Neural crest cell (in vitro differentiated cells): ENCODE results near the gene KCNMA1. TPM values are rescaled to one million over a fixed set of nuclear protein-coding genes. Genes with fewer than 3 reads are reported as not detected.

Experiments
- DNase-seq: peaks from one replicate; pipeline ENCODE4 v3.0.0; 2021; ENCODE audit warnings: low read depth, mixed read lengths, low spot score
- H3K27ac Mint-ChIP-seq: one replicate; pipeline ENCODE4 v1.8.0; 2021; ENCODE audit warnings: mild to moderate bottlenecking, mixed read lengths; ENCODE audit not compliant: unreplicated experiment
- H3K27me3 Mint-ChIP-seq: 2 replicates; pipeline ENCODE4 v1.8.0; 2021; ENCODE audit warnings: low read depth, mild to moderate bottlenecking, mixed read lengths
- H3K36me3 Mint-ChIP-seq: 2 replicates; pipeline ENCODE4 v1.8.0; 2021; ENCODE audit warnings: low read depth, mild to moderate bottlenecking, mixed read lengths
- H3K4me1 Mint-ChIP-seq: 2 replicates; pipeline ENCODE4 v1.8.0; 2021; ENCODE audit warnings: mixed read lengths
- H3K4me3 Mint-ChIP-seq: one replicate; pipeline ENCODE4 v1.8.0; 2021; ENCODE audit warnings: mild to moderate bottlenecking, mixed read lengths
- H3K9me3 Mint-ChIP-seq: 2 replicates; pipeline ENCODE4 v1.8.0; 2021; ENCODE audit warnings: mixed read lengths
- total RNA-seq: library from RNA; stranded (reverse); gene quantifications from 2 replicates; pipeline ENCODE4 v1.2.1, GENCODE V29; 2021
- TF ChIP-seq, protein P1 (sequence below): fragments of 200-600 bp; sonication (generic); conservative IDR thresholded peaks from 2 replicates; pipeline ENCODE4 v1.5.0; 2021; ENCODE audit warnings: antibody characterized with exemption, mild to moderate bottlenecking

KCNMA1 gene
- total RNA-seq, 1 donor from 2014 or later, result 1.7 TPM

DNA sequence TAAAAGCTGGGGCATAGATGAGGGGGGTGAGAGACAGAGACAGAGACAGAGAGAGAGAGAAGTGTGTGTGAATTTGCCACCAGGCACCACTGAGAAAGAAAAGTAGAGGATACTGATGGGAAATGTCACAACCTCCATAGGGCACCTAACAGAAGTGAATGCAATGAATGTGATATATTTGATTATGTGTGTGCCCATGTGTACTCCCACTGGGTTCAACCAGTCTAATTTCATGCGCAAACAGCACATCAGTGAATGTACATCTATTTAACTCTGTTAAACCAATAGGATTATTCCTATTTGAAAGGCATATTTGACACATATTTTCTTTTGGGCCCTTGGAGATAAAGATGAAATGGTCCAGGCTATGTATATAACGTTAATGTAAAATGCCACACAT is 241.3 kb downstream of the KCNMA1 start:
- Mint-ChIP-seq H3K36me3 (no peaks in the 10 kb centered on the region), H3K27ac (no peak overlapping the region), H3K27me3 (peaks cover 10% of the 10 kb centered on the region), H3K4me1 (peaks cover 4% of the 10 kb centered on the region), H3K9me3 (no peaks in the 10 kb centered on the region), H3K4me3 (no peak overlapping the region)
- DNase-seq, result no peak
- TF ChIP-seq, protein P1, sequence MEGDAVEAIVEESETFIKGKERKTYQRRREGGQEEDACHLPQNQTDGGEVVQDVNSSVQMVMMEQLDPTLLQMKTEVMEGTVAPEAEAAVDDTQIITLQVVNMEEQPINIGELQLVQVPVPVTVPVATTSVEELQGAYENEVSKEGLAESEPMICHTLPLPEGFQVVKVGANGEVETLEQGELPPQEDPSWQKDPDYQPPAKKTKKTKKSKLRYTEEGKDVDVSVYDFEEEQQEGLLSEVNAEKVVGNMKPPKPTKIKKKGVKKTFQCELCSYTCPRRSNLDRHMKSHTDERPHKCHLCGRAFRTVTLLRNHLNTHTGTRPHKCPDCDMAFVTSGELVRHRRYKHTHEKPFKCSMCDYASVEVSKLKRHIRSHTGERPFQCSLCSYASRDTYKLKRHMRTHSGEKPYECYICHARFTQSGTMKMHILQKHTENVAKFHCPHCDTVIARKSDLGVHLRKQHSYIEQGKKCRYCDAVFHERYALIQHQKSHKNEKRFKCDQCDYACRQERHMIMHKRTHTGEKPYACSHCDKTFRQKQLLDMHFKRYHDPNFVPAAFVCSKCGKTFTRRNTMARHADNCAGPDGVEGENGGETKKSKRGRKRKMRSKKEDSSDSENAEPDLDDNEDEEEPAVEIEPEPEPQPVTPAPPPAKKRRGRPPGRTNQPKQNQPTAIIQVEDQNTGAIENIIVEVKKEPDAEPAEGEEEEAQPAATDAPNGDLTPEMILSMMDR, result no peak

DNA sequence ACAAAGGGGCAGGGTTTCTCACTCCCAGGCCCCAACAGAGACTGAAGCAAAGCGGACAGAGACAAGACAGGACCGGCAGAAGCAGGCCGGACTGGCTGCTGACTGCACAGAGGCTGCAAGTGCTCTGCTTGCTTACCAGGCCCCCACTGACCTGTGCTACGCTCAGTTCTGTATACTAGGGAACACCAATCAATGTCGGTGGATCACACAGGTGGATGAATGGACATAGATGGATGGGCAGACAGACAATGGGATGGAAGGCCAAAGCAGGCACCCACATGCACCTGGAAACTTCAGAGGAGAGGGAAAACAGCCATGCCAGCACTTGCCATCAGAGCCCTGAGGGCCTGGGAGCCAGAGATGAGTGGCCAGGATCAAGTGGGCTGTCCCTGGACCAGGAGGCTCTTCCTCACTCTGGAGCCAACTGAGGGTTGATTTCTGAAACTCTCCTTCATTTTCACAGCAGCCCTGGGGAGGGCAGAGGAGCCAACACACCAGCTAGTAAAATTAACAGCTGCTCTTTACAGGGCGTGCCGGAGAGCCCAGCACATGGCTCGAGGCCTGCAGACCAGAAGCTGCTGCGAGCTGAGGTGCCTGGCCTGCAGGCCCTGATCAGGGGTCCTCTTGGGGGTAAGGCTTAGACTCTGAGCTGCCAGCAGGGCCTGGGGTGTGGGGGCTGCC is 243.6 kb downstream of the KCNMA1 start:
- no peaks in the 10 kb centered on the region for H3K9me3 Mint-ChIP-seq
- H3K4me3 Mint-ChIP-seq, result no peak overlapping the region
- no peak overlapping the region for H3K27ac Mint-ChIP-seq
- no peaks in the 10 kb centered on the region for H3K4me1 Mint-ChIP-seq
- no peaks in the 10 kb centered on the region for H3K36me3 Mint-ChIP-seq
- peaks cover 10% of the 10 kb centered on the region for H3K27me3 Mint-ChIP-seq
- DNase-seq, result no peak
- TF ChIP-seq, protein P1, result no peak

DNA sequence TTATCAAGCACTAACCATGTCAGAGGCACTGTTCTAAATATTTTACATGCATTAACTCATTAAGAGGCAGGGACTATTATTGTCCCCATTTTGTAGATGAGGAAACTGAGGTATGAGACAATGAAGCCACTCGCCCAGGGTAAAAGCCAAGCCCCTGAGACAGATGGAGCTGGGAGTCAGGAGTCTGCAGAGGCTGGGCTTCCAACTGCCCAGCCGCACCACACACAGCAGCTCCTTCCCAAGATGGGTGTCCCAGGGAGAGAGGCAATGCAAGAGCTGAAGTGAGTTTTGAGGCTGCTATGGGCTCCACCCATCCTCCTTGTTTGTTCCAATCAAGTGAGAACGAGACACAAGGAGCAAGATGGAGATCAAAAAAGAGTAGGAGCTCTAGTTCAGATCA is 244.2 kb downstream of the KCNMA1 start:
- Mint-ChIP-seq H3K36me3 (no peaks in the 10 kb centered on the region), H3K4me3 (no peak overlapping the region)
- TF ChIP-seq, protein P1, result no peak

DNA sequence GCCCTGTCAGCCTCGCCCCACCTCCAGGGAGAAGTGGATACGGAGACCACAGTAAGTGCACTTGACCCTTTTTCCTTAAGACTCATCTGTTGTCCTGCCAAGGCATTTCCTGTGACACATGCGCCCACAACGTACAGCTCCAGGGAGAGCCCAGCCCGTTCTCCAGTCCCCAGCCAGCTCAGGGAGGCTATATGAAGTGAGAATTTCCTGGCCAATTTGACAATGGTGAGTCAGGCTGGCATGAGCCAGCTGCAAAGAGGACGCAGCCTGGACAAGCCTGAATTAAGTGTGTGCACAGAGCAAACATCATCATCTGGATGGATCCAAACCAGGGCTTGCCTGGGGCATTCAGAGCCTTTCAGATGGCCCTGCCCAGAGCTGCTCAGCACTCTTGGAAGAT is 244.8 kb downstream of the KCNMA1 start:
- Mint-ChIP-seq H3K9me3 (no peaks in the 10 kb centered on the region), H3K36me3 (no peaks in the 10 kb centered on the region), H3K4me1 (no peaks in the 10 kb centered on the region), H3K27ac (no peak overlapping the region), H3K4me3 (no peak overlapping the region), H3K27me3 (peaks cover 11% of the 10 kb centered on the region)
- TF ChIP-seq, protein P1, result no peak
- DNase-seq, result no peak

More for the DNA sequence above, 244.2 kb downstream of the KCNMA1 start:
- no peaks in the 10 kb centered on the region for H3K4me1 Mint-ChIP-seq
- H3K27ac Mint-ChIP-seq, result no peak overlapping the region
- H3K27me3 Mint-ChIP-seq, result peaks cover 9% of the 10 kb centered on the region
- no peak for DNase-seq
- no peaks in the 10 kb centered on the region for H3K9me3 Mint-ChIP-seq

DNA sequence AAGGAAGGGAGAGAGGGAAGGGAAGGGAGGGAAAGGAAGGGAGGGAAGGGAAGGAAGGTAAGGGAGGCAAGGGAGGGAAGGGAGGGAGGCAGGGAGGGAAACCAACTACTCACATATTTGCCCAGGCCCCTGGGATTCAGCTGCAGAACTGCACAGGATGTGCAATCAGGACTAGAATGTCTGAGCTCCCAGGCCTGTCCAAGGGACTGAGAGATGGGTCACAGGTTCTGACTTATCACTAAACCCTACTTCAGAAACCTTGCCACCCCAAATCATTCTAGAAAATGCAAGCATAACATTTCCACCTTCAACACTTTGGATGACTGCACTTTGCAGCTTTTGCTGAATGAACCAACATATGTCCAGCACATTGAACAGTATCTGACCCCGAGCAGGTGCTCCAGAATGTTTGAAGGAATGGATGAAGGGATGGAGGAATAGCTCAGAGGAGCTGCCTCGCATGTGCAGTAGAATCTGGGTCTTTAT is 245.3 kb downstream of the KCNMA1 start:
- H3K27ac Mint-ChIP-seq, result no peak overlapping the region

More for the DNA sequence above, 245.3 kb downstream of the KCNMA1 start:
- Mint-ChIP-seq H3K4me3 (no peak overlapping the region), H3K36me3 (no peaks in the 10 kb centered on the region), H3K9me3 (no peaks in the 10 kb centered on the region), H3K4me1 (no peaks in the 10 kb centered on the region), H3K27me3 (peaks cover 11% of the 10 kb centered on the region)
- no peak for DNase-seq
- TF ChIP-seq, protein P1, result no peak
